Retinal pigment epithelial cell (primary cell): Measurements from ENCODE around the gene TCF20.

Source experiments
- DNase-seq: peaks from one replicate; pipeline ENCODE4 v3.0.0-alpha.2; 2010; ENCODE audit warnings: low read depth
- H3K4me3 ChIP-seq: 2 replicates; pipeline ENCODE4 v1.5.1; 2011; ENCODE audit warnings: mild to moderate bottlenecking, low read length, control low read depth, moderate library complexity
- CTCF ChIP-seq: conservative IDR thresholded peaks from 2 replicates; pipeline ENCODE4 v1.5.1; 2011; ENCODE audit warnings: low read depth, low read length, control low read depth, inconsistent platforms

The TCF20 gene

GRCh38 chr22:42282252-42282942 lies 11.9 kb upstream of the TCF20 start:
- TF ChIP-seq CTCF = no peak
- DNase-seq = no peak
- no peak overlapping the region for H3K4me3 ChIP-seq

- no peak overlapping the region for H3K4me3 ChIP-seq
- TF ChIP-seq CTCF = no peak
- DNase-seq = no peak
Measured at GRCh38 chr22:42281706-42282251, 11.3 kb upstream of the TCF20 start.

- no peak for TF ChIP-seq CTCF
- DNase-seq = no peak
- no peak overlapping the region for H3K4me3 ChIP-seq
Measured at GRCh38 chr22:42281284-42281683, 10.8 kb upstream of the TCF20 start.

- DNase-seq = no peak
- no peak for TF ChIP-seq CTCF
- H3K4me3 ChIP-seq = no peak overlapping the region
Measured at GRCh38 chr22:42280836-42281235, 10.4 kb upstream of the TCF20 start.

GRCh38 chr22:42280140-42280539 lies 9.7 kb upstream of the TCF20 start:
- DNase-seq = no peak
- no peak for TF ChIP-seq CTCF

GRCh38 chr22:42279425-42280020 lies 9.1 kb upstream of the TCF20 start:
- TF ChIP-seq CTCF = no peak
- DNase-seq = no peak
- no peak overlapping the region for H3K4me3 ChIP-seq

More at GRCh38 chr22:42280140-42280539, 9.7 kb upstream of the TCF20 start:
- H3K4me3 ChIP-seq = no peak overlapping the region
